Pancreas (tissue), 10 donors: ENCODE results near the gene ANKH. TPM values are rescaled to one million over a fixed set of nuclear protein-coding genes. Genes with fewer than 3 reads are reported as not detected.

Experiments used
- ATAC-seq, 4 donors: fragments of 200-7000 bp; cut with Tn5 transposase; one replicate each; pipeline versions ENCODE4 v1.8.0 to v1.9.1; 2020; ENCODE audit warnings: mild to moderate bottlenecking in 4 of 4, moderate library complexity in 4 of 4
- DNase-seq, 6 donors: peaks; one replicate each; pipeline ENCODE4 v3.0.0-alpha.2; 2020
- FAIRE-seq: peaks from 2 replicates; lab custom pipeline; 2012; peaks lifted over from hg19 to GRCh38; lab: Jason Lieb, UNC
- H3K27ac ChIP-seq, 4 donors: fragments of 200-600 bp; sonication (generic); 1 replicate in 3 of 4; 2 replicates in 1 of 4; pipeline versions ENCODE4 v1.5.0 to v1.8.0; 2020
- H3K27me3 ChIP-seq, 4 donors: fragments of 200-600 bp; one replicate each; pipeline ENCODE4 v1.8.0; 2021
- H3K36me3 ChIP-seq, 3 donors: fragments of 200-600 bp; sonication (generic) in 1 of 3; one replicate each; pipeline versions ENCODE4 v1.5.0 to v1.8.0; 2020 to 2021
- H3K4me1 ChIP-seq, 3 donors: fragments of 200-600 bp; one replicate each; pipeline ENCODE4 v1.8.0; 2021
- H3K4me3 ChIP-seq, 4 donors: fragments of 200-600 bp; sonication (generic) in 2 of 4; one replicate each; pipeline versions ENCODE4 v1.5.0 to v1.8.0; 2020 to 2021
- H3K9me3 ChIP-seq, 4 donors: fragments of 200-600 bp; one replicate each; pipeline ENCODE4 v1.8.0; 2021
- CTCF ChIP-seq, 4 donors: fragments of 200-600 bp; sonication (generic) in 3 of 4; IDR thresholded peaks; one replicate each; pipeline versions ENCODE4 v1.5.0 to v1.8.0; 2021; ENCODE audit warnings: antibody characterized with exemption in 4 of 4
- WGBS, 2 donors: extraction: QIAGEN DNeasy Blood & Tissue Kit; methylation state at CpG; one replicate each; pipeline ENCODE4 v1.1.7; 2013; 5-methylcytosine and 5-hydroxymethylcytosine counted together
- intact Hi-C, 3 donors: fragments of 100-400 bp; cut with DNase I; formaldehyde crosslinking; loops; one replicate each; pipeline versions ENCODE4 v1.11.1 to v1.14.2; 2022
- polyA plus RNA-seq, 2 donors: library from polyadenylated mRNA; stranded (reverse); fragments of 200-250 nt; gene quantifications; one replicate each; pipeline ENCODE4 v1.2.3, GENCODE V29; 2013
- total RNA-seq, 6 donors: library from RNA; stranded (reverse); fragmentation: NEBNext Ultra II Directional in 4 of 6; extraction: Animal tissue kit (Norgen Biotek cat#: 25700) in 4 of 6; gene quantifications; one replicate each; pipeline versions ENCODE4 v1.2.1 to v1.2.4, GENCODE V29; 2021 to 2023
- donor health status: healthy with polysubstance abuse.
- donor health status: DM: no; HTN: no; CAD: no; lungs with moderate emphysema.
- donor health status: DM: no; HTN: no; CAD: no.
- donor health status: control.
- donor health status: control.
- donor health status: Bipolar disorder and iron deficiency.
- donor health status: DM: yes; HTN: yes; CAD: no.
- donor health status: DM: no; HTN: no; CAD: no.
- donor health status: DM: no; HTN: no; CAD: no.
- donor health status: DM: yes; HTN: yes; CAD: no.

The ANKH gene
- total and polyA plus RNA-seq, 8 donors = 11.8 to 48.6 (median 37.7) TPM

DNA sequence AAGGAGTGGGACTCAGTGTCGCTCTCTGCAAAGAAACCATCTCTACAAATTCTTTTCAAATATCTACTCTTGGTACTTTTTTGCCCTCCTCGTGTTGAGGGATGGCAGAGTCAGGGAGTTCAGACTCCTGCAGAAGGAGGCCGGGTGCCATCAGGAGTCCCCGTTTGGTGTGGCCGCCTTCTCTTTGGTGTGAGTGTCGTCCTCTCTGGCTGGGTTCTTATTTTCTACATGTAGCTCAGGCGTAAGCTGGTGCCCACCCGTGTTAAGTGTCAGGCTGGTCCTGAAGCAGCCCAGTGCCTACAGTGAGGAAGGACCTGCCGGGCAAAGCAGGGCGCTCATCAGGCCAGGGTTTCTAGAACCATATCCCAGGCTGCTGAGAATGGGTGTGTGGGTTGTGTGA is 170.0 kb downstream of the ANKH start:
- intact Hi-C loops = no loop called here
- Histone ChIP-seq H3K36me3 (no peaks in the 10 kb centered on the region), H3K4me3 (no peak overlapping the region), H3K27me3 (no peaks in the 10 kb centered on the region), H3K9me3 (no peaks in the 10 kb centered on the region), H3K27ac (no peak overlapping the region), H3K4me1 (no peaks in the 10 kb centered on the region)
- no peak for TF ChIP-seq CTCF (IDR thresholded peaks at IDR 0.05)
- no peak for FAIRE-seq
- WGBS, 2 donors = 95 to 96% methylated on average over 10 of the region's 10 CpGs
- no peak for DNase-seq
- no peak for ATAC-seq

GRCh38 chr5:14700478-14701436 is 170.8 kb downstream of the ANKH start:
- DNase-seq (no peak), ATAC-seq (peak in 1 of 4 donors; percentile 39), FAIRE-seq (no peak)
- H3K27me3 ChIP-seq = no peaks in the 10 kb centered on the region
- no peaks in the 10 kb centered on the region for H3K36me3 ChIP-seq
- H3K27ac ChIP-seq = no peak overlapping the region
- no peak for TF ChIP-seq CTCF (IDR thresholded peaks at IDR 0.05)
- no peak overlapping the region for H3K4me3 ChIP-seq
- no peaks in the 10 kb centered on the region for H3K4me1 ChIP-seq
- intact Hi-C loops = no loop called here
- 74 to 79% methylated on average over 13 of the region's 13 CpGs for WGBS, 2 donors
- H3K9me3 ChIP-seq = no peaks in the 10 kb centered on the region

DNA sequence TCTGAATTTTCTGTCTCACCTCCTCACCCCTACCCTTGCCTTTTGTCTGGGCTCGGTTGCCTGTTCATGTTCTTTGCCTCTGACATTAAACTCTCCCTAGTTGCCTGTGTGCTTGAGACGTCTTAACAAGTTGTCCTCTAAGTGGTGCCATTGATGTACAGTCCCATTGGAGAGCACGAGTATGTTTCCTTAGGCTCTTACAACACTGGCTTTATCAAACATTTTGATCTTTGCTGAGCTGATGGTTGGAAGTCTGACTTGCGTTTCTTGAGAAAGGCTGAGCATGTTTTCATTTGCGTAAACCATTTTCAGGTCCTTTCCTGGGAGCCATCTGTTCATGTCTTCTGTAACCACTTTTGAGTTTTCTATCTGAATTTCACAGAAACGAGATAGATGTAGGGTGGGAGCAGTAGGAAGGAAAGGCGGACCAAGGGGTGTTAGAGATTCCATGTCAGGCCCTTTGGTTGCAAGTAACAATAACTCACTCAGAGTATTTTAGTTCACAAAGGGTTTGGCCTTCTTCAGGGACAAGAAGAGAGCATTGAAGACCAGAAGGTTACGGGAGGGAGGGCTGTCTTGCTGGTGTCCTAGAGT is 171.7 kb downstream of the ANKH start:
- no peak overlapping the region for H3K27ac ChIP-seq
- FAIRE-seq = no peak
- DNase-seq = no peak
- no peaks in the 10 kb centered on the region for H3K4me1 ChIP-seq
- no peaks in the 10 kb centered on the region for H3K27me3 ChIP-seq
- no peaks in the 10 kb centered on the region for H3K9me3 ChIP-seq
- no peaks in the 10 kb centered on the region for H3K36me3 ChIP-seq
- WGBS, 2 donors = 83 to 93% methylated on average over 8 of the region's 8 CpGs
- no peak for TF ChIP-seq CTCF (IDR thresholded peaks at IDR 0.05)
- ATAC-seq = no peak
- no peak overlapping the region for H3K4me3 ChIP-seq
- intact Hi-C loops = no loop called here

DNA sequence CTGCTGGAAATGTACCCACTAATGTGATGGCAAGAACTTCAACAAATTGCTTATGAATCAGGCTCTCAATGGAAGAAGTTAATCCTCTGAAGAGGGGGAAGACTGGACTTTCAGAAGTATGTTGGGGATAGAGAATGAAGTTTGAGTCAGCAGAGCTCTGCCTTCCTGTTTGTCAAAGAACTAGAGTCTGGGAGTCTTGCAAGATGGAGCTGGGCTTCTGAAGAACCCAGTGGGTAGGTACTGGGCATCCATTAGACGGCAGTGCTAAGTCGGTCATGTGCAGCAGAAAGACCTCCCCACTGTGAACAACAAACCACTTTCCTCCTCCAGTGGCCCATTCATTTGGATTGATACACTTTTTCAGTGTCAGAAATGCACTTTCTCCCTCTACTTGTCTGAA is 172.4 kb downstream of the ANKH start:
- DNase-seq (no peak), ATAC-seq (no peak), FAIRE-seq (no peak)
- 90 to 95% methylated on average over 2 of the region's 2 CpGs for WGBS, 2 donors
- intact Hi-C loops = no loop called here
- H3K27me3 ChIP-seq = no peaks in the 10 kb centered on the region
- peaks cover 0 to under 1% (median 0%) of the 10 kb centered on the region in 3 donors for H3K36me3 ChIP-seq
- no peak for TF ChIP-seq CTCF (IDR thresholded peaks at IDR 0.05)
- no peak overlapping the region for H3K4me3 ChIP-seq
- no peaks in the 10 kb centered on the region for H3K9me3 ChIP-seq
- H3K4me1 ChIP-seq = no peaks in the 10 kb centered on the region
- no peak overlapping the region for H3K27ac ChIP-seq
